Keratinocyte (primary cell): ENCODE results near the gene KHNYN.

Experiments
- CTCF ChIP-seq, 3 experiments: IDR thresholded peaks in 1 of 3; conservative IDR thresholded peaks in 1 of 3; optimal IDR thresholded peaks in 1 of 3; 2 replicates in 2 of 3; 3 replicates in 1 of 3; pipeline versions ENCODE3 to v1.5.1; 2011; ENCODE audit warnings: low read length in 3 of 3, mild to moderate bottlenecking in 3 of 3, moderate library complexity in 2 of 3, control low read depth in 1 of 3, inconsistent platforms in 1 of 3; ENCODE audit not compliant: insufficient read depth in 2 of 3; ENCODE audit errors: extremely low read depth in 1 of 3
- EZH2 ChIP-seq: IDR thresholded peaks from one replicate; pipeline ENCODE4 v1.6.1; 2012; ENCODE audit warnings: inconsistent platforms, mild to moderate bottlenecking, low read length, moderate library complexity

GRCh38 chr14:24441485-24441884 lies 11.7 kb downstream of the KHNYN start:
- no peak for TF ChIP-seq CTCF (optimal IDR thresholded peaks at IDR 0.05 in 1 of 3, IDR thresholded peaks at IDR 0.05 in 1 of 3, conservative IDR thresholded peaks at IDR 0.05 in 1 of 3; ENCODE audit: extremely low read depth in 1 of 3, insufficient read depth in 2 of 3, low read length in 3 of 3)
- no peak for TF ChIP-seq EZH2
